ENCODE measurements around the gene IL11.

- TF ChIP-seq POLR2AphosphoS5 (IDR thresholded peaks at IDR 0.05; ENCODE audit: low read depth, low read length) (no peak), SIN3A (IDR thresholded peaks at IDR 0.05; ENCODE audit: borderline replicate concordance, insufficient read depth, low read length) (no peak), FOXP2 (optimal IDR thresholded peaks at IDR 0.05; ENCODE audit: borderline replicate concordance, extremely low read depth, extremely low read length, insufficient read depth) (no peak), TAF1 (IDR thresholded peaks at IDR 0.05; ENCODE audit: borderline replicate concordance, insufficient read depth, low read length) (no peak), REST (IDR thresholded peaks at IDR 0.05; ENCODE audit: insufficient read depth in 1 of 2, low read depth in 2 of 2, low read length in 2 of 2) (no peak)
Observed at GRCh38 chr19:55384131-55384919, 14.1 kb upstream of the IL11 start, which contains the start of gene TMEM238.
